ENCODE measurements around the gene KDM4B.

Gene KDM4B

DNA sequence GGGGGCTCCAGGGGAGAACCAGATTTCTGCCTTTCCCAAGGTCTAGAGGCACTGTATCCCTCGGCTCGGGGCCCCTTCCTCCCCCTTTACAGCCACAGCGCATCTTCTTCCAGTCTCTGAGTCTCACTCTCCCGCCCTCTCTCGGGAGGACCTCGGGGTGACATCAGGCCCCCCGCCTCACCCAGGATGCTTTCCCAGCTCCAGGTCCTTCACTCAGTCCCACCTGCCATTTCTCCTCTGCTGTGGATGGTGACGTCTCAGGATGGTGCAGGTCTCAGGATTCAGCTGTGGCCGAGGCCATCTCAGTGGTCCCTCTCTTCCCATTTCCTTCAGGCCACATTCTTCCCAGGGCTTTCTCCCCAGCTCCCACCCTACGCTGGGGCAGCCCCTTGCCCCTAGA lies 13.6 kb upstream of the KDM4B start:
- TF ChIP-seq, protein P1, sequence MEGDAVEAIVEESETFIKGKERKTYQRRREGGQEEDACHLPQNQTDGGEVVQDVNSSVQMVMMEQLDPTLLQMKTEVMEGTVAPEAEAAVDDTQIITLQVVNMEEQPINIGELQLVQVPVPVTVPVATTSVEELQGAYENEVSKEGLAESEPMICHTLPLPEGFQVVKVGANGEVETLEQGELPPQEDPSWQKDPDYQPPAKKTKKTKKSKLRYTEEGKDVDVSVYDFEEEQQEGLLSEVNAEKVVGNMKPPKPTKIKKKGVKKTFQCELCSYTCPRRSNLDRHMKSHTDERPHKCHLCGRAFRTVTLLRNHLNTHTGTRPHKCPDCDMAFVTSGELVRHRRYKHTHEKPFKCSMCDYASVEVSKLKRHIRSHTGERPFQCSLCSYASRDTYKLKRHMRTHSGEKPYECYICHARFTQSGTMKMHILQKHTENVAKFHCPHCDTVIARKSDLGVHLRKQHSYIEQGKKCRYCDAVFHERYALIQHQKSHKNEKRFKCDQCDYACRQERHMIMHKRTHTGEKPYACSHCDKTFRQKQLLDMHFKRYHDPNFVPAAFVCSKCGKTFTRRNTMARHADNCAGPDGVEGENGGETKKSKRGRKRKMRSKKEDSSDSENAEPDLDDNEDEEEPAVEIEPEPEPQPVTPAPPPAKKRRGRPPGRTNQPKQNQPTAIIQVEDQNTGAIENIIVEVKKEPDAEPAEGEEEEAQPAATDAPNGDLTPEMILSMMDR (IDR thresholded peaks at IDR 0.05; ENCODE audit: insufficient read depth, missing control alignments), result no peak
- no peak for DNase-seq (ENCODE audit: insufficient read length, low spot score)
- FAIRE-seq, result no peak

DNA sequence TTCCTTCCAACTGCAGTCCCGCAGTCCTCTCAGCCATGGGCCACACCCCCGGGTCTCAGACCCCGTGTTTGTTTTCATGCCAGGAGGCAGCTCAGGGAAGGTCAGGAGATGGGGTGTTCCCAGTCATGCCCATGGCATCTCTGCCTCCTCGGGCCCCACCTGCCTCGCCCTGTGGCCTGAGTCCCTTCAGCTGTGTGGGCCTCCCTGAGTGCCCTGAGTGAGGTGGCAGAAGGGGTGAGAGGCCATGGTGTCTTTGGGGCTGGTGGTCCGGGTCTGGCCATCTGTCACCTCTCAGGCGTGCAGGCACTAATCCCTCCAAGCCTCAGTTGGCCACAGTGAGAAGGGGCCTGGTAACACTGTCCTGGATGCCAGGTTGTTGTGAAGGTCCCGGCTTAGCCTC lies 10.9 kb upstream of the KDM4B start:
- DNase-seq (ENCODE audit: insufficient read length, low spot score) (no peak), FAIRE-seq (no peak)
- TF ChIP-seq, protein P1 (IDR thresholded peaks at IDR 0.05; ENCODE audit: insufficient read depth, missing control alignments), result no peak

DNA sequence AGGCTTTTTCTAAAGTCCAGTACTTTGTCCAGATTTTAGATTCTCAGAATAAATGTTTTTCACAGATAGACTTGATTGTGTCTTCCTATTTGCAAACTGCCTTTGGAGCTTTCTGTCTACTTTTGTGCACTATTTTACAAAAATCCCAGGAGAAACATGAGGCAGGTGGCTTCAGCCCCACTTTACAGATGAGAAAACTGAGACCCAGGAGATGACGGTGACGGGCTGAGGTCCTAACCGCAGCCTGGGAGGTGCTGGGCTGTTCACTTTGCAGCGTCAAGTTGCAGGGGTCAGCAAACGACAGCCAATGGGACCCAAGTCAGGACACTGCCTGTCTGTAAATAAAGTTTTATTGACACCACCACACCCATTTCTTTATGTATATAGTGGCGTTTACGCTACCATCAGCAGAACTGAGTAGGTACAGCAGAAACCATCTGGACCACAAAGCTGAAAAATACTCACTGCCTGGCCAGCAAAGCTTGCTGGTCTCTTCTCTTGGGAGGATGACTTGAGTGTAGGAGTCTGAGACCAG lies 6.8 kb upstream of the KDM4B start:
- DNase-seq (ENCODE audit: insufficient read length, low spot score), result no peak
- FAIRE-seq, result no peak
- TF ChIP-seq, protein P1 (IDR thresholded peaks at IDR 0.05; ENCODE audit: insufficient read depth, missing control alignments), result no peak

DNA sequence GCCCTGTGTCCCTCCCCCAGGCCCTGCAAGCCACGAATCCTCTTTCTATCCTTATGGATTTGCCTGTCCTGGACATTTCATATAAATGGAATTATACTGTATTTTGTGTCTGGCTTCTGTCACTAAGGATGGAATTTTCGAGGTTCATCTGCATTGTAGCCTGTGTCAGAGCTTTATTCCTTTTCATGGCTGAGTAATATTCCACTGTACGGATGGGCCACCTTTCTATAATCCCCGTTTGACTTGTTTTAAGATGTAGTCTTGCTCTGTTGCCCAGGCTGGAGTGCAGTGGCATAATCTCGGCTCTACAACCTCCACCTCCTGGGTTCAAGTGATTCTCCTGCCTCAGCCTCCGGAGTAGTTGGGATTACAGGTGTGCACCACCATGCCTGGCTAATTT lies 3.9 kb upstream of the KDM4B start:
- TF ChIP-seq, protein P1 (IDR thresholded peaks at IDR 0.05; ENCODE audit: insufficient read depth, missing control alignments), result no peak
- no peak for FAIRE-seq

DNA sequence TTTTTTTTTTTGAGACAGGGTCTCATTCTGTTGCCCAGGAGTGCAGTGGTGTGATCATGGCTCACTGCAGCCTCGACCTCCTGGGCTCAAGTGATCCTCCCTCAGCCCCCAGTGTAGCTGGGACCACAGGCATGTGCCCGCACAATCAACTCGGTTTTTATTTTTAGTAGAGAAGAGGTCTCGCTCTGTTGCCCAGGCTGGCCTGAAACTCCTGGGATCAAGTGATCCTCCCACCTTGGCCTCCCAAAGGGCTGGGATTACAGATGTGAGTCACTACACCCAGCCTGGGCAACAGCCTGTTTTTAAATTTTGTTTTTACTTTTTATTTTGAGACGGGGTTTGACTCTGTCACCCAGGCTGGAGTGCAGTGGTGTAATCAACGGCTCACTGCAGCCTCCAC lies 2.3 kb upstream of the KDM4B start:
- FAIRE-seq (no peak), DNase-seq (ENCODE audit: insufficient read length, low spot score) (no peak)
- TF ChIP-seq, protein P1 (IDR thresholded peaks at IDR 0.05; ENCODE audit: insufficient read depth, missing control alignments), result no peak

More for the DNA sequence above, 3.9 kb upstream of the KDM4B start:
- no peak for DNase-seq (ENCODE audit: insufficient read length, low spot score)

DNA sequence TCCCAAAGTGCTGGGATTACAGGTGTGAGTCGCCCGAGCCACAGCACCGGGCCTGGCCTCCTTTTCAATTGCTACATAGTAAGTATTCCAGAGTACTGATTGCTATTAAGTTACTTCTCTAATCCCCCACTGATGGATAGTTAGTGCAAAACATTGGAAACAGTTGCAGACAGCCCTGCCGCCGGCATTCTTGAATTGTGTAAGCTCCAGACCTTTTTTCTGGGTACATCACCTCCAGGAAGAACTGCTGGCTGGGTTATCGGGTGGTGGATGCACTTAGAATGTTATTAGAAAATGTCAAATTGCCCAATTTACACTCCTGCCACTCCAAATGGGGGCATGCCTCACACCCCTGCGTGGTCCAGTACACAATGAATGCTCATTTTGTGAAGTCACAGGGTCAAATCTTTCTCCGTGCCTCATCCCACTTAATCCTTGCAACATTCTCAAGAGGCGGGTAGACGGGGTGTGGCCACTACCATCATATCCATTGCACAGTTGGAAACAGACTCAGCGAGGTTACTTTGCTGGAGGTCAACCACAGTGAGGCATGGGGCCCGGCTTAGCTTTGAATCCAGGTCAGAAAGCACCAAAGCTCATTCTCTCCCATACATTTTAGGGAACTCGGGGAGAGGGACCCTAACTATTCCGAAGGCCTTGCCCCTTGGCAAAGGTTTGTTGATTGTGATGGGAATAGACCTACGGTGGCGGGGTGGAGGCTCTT lies 1.0 kb upstream of the KDM4B start:
- DNase-seq (ENCODE audit: insufficient read length, low spot score) (no peak), FAIRE-seq (no peak)
- TF ChIP-seq, protein P1 (IDR thresholded peaks at IDR 0.05; ENCODE audit: insufficient read depth, missing control alignments), result no peak

DNA sequence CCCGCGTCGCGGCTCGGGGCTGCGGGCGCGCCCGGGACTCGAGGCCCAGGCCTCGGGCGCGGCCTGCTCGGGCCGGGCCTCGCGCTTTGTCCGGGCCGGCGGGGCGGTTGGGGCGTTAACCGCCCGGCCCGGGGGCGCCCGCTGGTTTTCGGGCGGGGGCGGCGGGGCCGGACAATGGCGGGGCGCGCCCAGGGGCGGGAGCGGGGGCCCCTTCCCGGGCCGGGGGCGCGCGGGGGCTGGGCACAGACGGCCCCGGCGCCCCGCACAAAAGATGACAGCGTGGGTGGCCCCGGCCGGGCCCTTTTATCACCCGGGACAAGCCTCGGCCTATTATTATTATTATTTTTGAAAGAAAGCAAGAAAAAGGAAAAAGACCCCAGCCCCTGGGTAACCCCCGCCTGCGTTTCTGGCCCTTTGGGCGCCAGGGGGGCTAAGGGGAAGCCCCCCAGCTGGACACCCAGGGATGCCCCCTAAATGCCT lies 419 bp downstream of the KDM4B start:
- TF ChIP-seq, protein P1 (IDR thresholded peaks at IDR 0.05; ENCODE audit: insufficient read depth, missing control alignments), result no peak
- no peak for DNase-seq (ENCODE audit: insufficient read length, low spot score)
- FAIRE-seq, result no peak

All from D721Med (cell line).